GM21447 (cell line): Measurements from ENCODE around the gene BEST2.
"Not testable (repeated sequence)": the region's sequence is repeated elsewhere in the genome, so short reads cannot be mapped to it uniquely, and the experiment has no call there.

Experiments
- ATAC-seq: cut with Tn5 transposase; IDR thresholded peaks from one replicate; pipeline ENCODE4 v1.9.1; 2021; ENCODE audit not compliant: unreplicated experiment

Gene BEST2

GRCh38 chr19:12797141-12797587, 45.6 kb downstream of the BEST2 start:
- ATAC-seq = no peak

GRCh38 chr19:12797607-12798006, 46.0 kb downstream of the BEST2 start:
- ATAC-seq = not testable (repeated sequence)

GRCh38 chr19:12799742-12800465, 48.3 kb downstream of the BEST2 start:
- no peak for ATAC-seq

- ATAC-seq = no peak
Measured at GRCh38 chr19:12800466-12800770, 48.8 kb downstream of the BEST2 start.

GRCh38 chr19:12800923-12801465, 49.4 kb downstream of the BEST2 start:
- no peak for ATAC-seq

- ATAC-seq = no peak
Measured at GRCh38 chr19:12801466-12802266, 50.1 kb downstream of the BEST2 start, which contains the start of the genes PRDX2 and THSD8. Gene PRDX2, minus strand, starts transcription at chr19:12801800. Its CDS starts 539 bp downstream, at chr19:12801261. Gene THSD8, plus strand, starts transcription at chr19:12802069. Its CDS starts 3 bp downstream, at chr19:12802072.

- no peak for ATAC-seq
Measured at GRCh38 chr19:12802267-12803106, 50.9 kb downstream of the BEST2 start.

GRCh38 chr19:12804051-12804450, 52.5 kb downstream of the BEST2 start:
- ATAC-seq = no peak

- ATAC-seq = peak; percentile 72
Measured at GRCh38 chr19:12806242-12807081, 54.9 kb downstream of the BEST2 start, which contains the start of gene RNASEH2A. Gene RNASEH2A, plus strand, starts transcription at chr19:12806584. Its CDS starts 90 bp downstream, at chr19:12806674.
